HG02623 (cell line): Measurements from ENCODE around the gene ADGRB3.

ENCODE experiments used
- ATAC-seq: cut with Tn5 transposase; IDR thresholded peaks from one replicate; pipeline ENCODE4 v1.9.1; 2021; ENCODE audit warnings: moderate library complexity; ENCODE audit not compliant: unreplicated experiment

ADGRB3 gene

DNA sequence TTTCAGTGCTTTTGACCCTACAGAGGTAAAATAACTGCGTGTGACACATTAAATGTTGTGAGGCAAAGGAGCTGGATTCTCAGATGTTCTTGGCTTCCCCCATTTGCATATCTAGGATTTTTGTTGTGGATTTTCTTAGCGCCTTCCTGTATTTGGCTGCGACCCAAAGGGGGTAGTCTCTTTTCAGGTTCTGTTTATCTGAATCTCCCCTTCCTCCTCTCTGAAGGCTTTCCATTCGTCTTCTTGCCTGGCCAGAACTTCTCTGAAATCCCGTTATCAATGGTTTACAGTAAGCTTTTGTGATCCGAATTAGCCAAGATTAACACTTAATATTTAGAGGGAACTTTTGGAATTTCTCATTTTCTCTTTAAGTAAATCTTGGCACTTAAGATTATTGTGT, 60.8 kb downstream of the ADGRB3 start:
- no peak for ATAC-seq

- no peak for ATAC-seq
Observed at GRCh38 chr6:68697394-68697793, 62.3 kb downstream of the ADGRB3 start.

- ATAC-seq: no peak
Observed at GRCh38 chr6:68701159-68701558, 66.1 kb downstream of the ADGRB3 start.

GRCh38 chr6:68704485-68704884, 69.4 kb downstream of the ADGRB3 start:
- no peak for ATAC-seq

- no peak for ATAC-seq
Observed at GRCh38 chr6:68709091-68709490, 74.0 kb downstream of the ADGRB3 start.

- no peak for ATAC-seq
Observed at GRCh38 chr6:68709882-68710281, 74.8 kb downstream of the ADGRB3 start.

- no peak for ATAC-seq
Observed at GRCh38 chr6:68710496-68710895, 75.4 kb downstream of the ADGRB3 start.

GRCh38 chr6:68710916-68711315, 75.8 kb downstream of the ADGRB3 start:
- ATAC-seq: no peak

- ATAC-seq: no peak
Observed at GRCh38 chr6:68711386-68712000, 76.4 kb downstream of the ADGRB3 start.

DNA sequence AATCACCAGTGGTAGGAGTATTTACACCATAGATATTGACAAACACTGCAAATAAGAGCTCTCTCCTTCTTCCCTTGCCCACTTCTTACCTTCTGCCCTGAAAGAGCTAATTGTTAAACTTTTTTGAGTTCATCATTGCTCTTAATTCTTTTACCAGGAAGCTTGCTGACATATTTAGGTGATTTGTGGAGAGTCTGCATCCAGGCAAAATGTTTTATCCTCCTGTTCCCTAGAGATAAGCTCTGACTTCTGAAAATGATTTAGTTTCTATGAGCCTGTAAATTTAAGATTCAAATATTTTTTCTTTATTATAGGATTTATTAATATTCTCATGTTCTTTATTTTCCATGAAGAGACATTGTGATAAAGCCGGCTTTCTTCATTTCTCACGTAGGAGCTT, 81.5 kb downstream of the ADGRB3 start:
- ATAC-seq: no peak

- no peak for ATAC-seq
Observed at GRCh38 chr6:68718385-68719073, 83.4 kb downstream of the ADGRB3 start.

- ATAC-seq: no peak
Observed at GRCh38 chr6:68719761-68720160, 84.7 kb downstream of the ADGRB3 start.

DNA sequence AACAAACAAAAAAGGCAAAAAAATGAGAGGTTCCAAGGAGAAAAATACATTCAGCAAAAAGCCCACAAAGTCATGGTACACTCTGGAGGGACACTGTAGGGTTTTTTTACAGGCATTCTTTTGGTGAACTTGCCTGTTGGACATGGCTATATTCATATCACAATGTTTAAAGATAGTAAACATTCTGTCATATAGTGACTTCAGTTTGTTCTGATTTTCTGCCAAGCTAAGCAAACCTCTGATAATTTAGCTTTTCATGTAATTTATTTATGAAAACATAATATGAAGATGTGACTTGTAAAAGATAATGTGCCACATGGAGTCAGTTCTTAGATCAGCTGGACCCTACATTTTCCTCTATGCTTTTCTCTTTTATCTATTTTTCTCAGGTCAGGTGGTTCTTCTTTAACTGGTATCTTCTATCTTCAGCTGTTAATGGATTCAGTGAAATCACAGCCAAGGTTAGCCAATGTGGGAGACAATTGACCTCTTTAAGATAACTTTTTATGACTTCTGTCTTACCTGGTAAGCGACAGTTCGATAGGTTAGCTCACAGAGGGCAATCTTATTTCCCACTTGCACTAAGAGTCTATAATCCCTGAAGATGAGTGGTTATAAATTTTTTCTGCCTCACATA, 87.9 kb downstream of the ADGRB3 start:
- no peak for ATAC-seq

DNA sequence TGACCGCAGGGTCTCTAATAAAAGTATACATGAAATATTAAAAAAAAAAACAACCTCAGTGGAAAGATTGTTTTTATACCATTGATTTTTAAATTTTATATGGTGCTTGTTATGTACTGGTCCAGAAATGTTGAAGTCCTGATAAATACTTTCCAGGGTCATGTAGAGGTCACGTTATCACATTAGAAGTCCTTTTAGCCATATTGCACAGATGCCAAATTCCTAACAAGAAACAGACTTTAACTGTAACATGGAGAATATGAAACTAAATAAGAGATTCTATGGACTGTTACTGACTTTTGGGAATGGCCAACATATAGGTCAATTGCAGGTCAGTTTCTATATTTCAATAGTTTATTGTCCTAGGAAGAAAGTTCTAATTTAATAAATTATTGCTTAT, 89.0 kb downstream of the ADGRB3 start:
- no peak for ATAC-seq

GRCh38 chr6:68726337-68726736, 91.3 kb downstream of the ADGRB3 start:
- no peak for ATAC-seq

DNA sequence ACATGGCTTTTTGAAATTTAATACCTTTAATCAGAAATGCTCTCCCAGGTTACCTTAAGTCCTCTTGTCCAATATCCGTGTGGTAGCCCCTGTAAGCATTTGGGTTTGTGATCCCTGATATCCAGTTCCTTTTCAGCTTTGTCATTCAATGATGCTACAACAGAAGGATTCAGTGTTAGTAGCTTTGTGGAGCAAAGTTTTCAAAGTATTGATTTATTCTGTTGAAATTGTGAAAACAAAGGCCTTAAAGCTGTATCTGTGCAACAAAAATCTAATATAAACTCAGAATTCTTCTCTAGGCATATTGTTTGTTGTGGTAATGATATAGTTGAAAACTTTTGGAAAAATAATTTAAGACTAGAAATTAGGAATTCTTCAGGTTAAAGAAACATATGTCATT, 91.9 kb downstream of the ADGRB3 start:
- no peak for ATAC-seq

GRCh38 chr6:68727699-68728098, 92.6 kb downstream of the ADGRB3 start:
- ATAC-seq: no peak

DNA sequence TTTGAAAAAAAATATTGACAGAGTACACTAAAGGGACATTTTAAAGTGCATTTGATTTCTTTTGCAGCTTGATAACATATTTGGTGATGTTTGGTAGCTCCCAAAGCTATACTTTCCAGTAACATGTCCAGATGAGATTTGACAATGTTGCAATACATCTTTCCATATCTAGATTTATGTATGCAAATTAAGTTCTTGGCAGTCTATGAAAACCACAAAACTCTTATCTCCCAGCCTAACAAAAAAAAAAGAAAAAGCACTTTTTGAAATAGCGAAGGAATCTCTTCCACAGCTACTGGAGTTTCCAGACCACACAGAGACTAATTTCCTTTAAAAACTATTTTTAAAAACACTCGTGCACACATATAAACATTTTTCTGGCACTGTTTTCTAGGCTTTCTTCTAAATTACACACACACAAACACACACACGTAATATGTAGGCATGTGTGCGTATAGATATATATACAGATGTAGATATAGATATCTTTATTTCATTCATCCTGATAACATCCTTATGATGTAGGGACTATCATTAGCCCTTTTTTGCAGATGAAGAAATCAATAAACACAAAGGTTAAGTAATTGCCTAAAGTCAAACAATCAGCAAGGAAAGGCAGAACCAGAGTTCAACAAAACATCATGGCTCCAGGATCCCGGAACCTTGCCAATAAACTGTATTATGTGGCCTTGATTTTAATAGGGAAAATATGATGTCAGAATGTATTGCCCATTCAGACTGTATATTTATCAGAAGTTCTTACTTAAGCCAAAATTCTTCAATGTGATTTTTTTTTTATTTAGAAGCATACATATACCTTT, 93.3 kb downstream of the ADGRB3 start:
- ATAC-seq: no peak

DNA sequence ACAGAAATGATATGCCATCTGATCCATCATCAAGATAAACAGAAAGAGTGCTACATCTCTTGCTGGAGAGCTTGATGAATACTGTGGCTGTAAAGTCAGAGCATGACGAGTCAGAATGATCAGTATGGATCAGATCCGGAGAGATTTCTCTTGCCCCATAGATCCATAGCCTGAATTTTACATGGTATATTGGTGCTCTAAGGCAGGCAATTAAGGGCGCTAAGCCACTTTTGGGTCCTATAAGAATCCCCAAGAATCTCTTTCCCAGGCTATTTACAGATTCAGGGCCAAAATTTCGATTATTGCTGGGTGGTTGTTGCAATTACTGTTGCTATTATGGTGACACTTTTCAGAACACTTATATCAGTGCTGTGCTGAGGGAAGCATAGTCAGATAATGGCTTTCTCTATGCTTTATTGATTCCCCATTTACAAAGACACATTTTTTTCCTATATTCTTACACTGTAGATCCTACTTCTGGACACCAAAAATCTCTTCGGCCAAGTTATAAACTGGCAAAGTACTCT, 94.4 kb downstream of the ADGRB3 start:
- ATAC-seq: no peak

DNA sequence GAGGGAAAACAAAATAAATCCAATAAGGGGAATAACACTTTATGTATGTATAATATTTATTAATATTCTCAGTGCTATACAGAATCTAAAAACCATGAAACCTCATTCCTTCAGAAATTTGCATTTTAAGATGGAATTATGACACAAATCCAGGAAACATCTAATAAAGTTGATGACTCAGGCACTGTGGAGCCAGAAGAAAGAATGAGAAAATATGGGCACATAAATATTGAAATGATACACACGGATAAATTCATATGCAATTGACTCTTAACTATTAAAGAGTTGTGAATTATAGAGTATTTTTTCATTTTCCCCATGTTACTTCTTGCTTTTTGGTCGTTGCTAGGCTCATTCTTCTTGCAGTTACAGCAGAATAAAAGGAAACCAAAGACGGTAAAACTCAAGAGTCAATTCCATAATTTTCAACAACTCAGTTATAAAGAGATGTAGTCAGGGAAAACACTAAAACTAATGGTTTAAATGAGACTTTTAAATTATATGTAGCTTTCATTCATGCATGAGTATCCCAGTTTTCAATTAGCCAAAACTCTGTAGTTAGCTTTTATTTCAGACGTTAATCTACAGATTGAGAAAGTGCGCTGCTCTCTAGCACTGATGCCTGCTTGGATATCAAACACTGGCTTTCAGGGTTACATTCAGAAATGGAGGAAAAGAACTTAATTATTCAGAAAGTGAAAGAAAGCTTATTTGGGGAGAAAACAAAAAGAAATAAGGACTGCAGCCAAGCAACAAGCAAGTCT, 95.4 kb downstream of the ADGRB3 start:
- no peak for ATAC-seq

DNA sequence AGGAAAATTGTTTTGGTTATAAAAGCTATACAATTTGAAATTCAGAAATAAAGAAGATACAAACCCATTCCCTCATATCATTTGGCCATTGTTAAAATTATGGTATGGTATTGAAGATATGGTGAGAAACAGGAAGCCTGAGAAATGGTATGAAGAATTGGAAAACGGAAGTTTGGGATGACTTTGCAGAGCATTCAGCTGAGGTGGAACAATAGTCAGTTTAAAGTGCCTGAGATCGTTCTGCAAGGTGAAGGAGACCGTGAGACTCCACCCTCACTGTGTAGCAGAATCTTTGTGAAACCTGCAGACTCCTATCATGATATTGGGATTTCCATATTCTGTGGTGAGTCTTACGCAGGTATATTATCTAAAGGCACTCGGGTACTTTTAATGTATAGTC, 97.3 kb downstream of the ADGRB3 start:
- ATAC-seq: no peak
